Measurements from ENCODE around the gene TCF12.

Gene TCF12

GRCh38 chr15:57307527-57308169 lies 389.2 kb downstream of the TCF12 start:
- Histone ChIP-seq H3K4me1 (ENCODE audit: control insufficient read depth in 1 of 2, insufficient read depth in 2 of 2, low read length in 2 of 2) (peaks cover 2 to 6% of the 10 kb centered on the region in 2 donors), H3K9me3 (ENCODE audit: control insufficient read depth in 1 of 2, low read length in 2 of 2) (no peaks in the 10 kb centered on the region), H3K27me3 (ENCODE audit: low read depth, low read length) (no peaks in the 10 kb centered on the region), H3K27ac (ENCODE audit: low read length) (no peak overlapping the region), H3K36me3 (ENCODE audit: control insufficient read depth in 1 of 2, insufficient read depth in 2 of 2, low read length in 2 of 2) (no peaks in the 10 kb centered on the region), H3K4me3 (ENCODE audit: low read depth in 1 of 2, low read length in 2 of 2) (no peak overlapping the region)

DNA sequence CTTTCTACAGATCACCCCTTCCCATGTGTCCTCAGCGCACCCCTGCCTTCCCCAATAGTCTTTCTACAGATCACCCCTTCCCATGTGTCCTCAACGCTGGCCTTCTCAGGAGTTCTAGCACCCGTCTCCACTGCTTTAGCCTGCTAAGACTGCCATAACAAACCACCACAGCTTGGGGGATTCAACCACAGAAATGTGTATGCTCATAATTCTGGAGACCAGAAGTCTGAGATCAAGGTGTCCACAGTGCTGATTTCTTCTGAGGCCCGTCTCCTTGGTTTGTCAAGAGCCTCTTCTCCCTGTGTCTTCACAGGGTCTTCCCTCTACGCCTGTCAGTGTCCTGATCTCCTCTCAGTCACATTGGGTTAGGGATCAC lies 389.7 kb downstream of the TCF12 start:
- Histone ChIP-seq H3K4me1 (ENCODE audit: control insufficient read depth in 1 of 2, insufficient read depth in 2 of 2, low read length in 2 of 2) (peaks cover 3 to 6% of the 10 kb centered on the region in 2 donors), H3K9me3 (ENCODE audit: control insufficient read depth in 1 of 2, low read length in 2 of 2) (no peaks in the 10 kb centered on the region), H3K36me3 (ENCODE audit: control insufficient read depth in 1 of 2, insufficient read depth in 2 of 2, low read length in 2 of 2) (no peaks in the 10 kb centered on the region)

GRCh38 chr15:57309856-57310760 lies 391.7 kb downstream of the TCF12 start:
- Histone ChIP-seq H3K4me1 (ENCODE audit: control insufficient read depth in 1 of 2, insufficient read depth in 2 of 2, low read length in 2 of 2) (peaks cover 3 to 6% of the 10 kb centered on the region in 2 donors), H3K27me3 (ENCODE audit: low read depth, low read length) (no peaks in the 10 kb centered on the region), H3K4me3 (ENCODE audit: low read depth in 1 of 2, low read length in 2 of 2) (no peak overlapping the region), H3K9me3 (ENCODE audit: control insufficient read depth in 1 of 2, low read length in 2 of 2) (no peaks in the 10 kb centered on the region), H3K36me3 (ENCODE audit: control insufficient read depth in 1 of 2, insufficient read depth in 2 of 2, low read length in 2 of 2) (no peaks in the 10 kb centered on the region), H3K27ac (ENCODE audit: low read length) (no peak overlapping the region)

More for the DNA sequence above, 389.7 kb downstream of the TCF12 start:
- Histone ChIP-seq H3K27ac (ENCODE audit: low read length) (no peak overlapping the region), H3K4me3 (ENCODE audit: low read depth in 1 of 2, low read length in 2 of 2) (no peak overlapping the region), H3K27me3 (ENCODE audit: low read depth, low read length) (no peaks in the 10 kb centered on the region)

DNA sequence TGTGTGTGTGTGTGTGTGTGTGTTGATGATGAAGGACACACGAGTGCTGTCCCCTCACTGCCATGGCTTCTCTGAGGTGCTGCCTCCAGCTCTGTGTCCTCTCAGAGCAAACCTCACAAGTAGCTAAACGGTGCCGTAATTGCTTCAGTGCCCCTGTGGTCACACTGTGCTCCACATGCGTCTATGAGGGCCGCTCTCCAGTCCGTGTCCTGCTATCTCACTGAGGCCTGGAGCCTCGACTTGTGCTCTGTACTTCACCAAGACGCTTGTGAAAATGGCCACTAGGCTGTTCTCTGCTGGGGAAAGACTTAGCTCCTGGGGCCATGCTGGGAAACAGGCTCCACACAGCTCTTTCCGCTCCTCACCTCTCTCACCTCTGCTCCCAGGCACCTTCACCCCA lies 392.4 kb downstream of the TCF12 start:
- Histone ChIP-seq H3K4me1 (ENCODE audit: control insufficient read depth in 1 of 2, insufficient read depth in 2 of 2, low read length in 2 of 2) (peaks cover 3 to 6% of the 10 kb centered on the region in 2 donors), H3K36me3 (ENCODE audit: control insufficient read depth in 1 of 2, insufficient read depth in 2 of 2, low read length in 2 of 2) (no peaks in the 10 kb centered on the region), H3K27ac (ENCODE audit: low read length) (no peak overlapping the region), H3K27me3 (ENCODE audit: low read depth, low read length) (no peaks in the 10 kb centered on the region), H3K9me3 (ENCODE audit: control insufficient read depth in 1 of 2, low read length in 2 of 2) (no peaks in the 10 kb centered on the region), H3K4me3 (ENCODE audit: low read depth in 1 of 2, low read length in 2 of 2) (no peak overlapping the region)

DNA sequence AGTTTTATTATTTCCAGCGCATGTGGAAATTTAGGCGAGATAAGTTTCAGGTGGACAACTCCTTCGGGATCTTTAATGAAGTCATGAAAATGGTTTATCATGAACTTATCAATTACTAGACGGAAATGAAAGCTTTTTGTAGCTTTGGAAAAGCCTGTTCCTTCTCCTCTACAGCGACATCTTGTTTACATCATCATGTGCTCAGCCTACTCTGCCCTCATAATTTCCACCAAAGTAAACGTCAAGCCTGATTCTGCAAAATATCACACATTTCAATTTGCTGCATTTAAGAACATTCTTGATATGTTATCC lies 393.5 kb downstream of the TCF12 start:
- H3K4me1 ChIP-seq (ENCODE audit: control insufficient read depth in 1 of 2, insufficient read depth in 2 of 2, low read length in 2 of 2): peaks cover 3% of the 10 kb centered on the region in 2 donors
- H3K36me3 ChIP-seq (ENCODE audit: control insufficient read depth in 1 of 2, insufficient read depth in 2 of 2, low read length in 2 of 2): no peaks in the 10 kb centered on the region
- peak overlapping the region; percentile 78 for H3K27ac ChIP-seq (ENCODE audit: low read length)
- H3K4me3 ChIP-seq (ENCODE audit: low read depth in 1 of 2, low read length in 2 of 2): no peak overlapping the region
- no peaks in the 10 kb centered on the region for H3K9me3 ChIP-seq (ENCODE audit: control insufficient read depth in 1 of 2, low read length in 2 of 2)
- H3K27me3 ChIP-seq (ENCODE audit: low read depth, low read length): no peaks in the 10 kb centered on the region

DNA sequence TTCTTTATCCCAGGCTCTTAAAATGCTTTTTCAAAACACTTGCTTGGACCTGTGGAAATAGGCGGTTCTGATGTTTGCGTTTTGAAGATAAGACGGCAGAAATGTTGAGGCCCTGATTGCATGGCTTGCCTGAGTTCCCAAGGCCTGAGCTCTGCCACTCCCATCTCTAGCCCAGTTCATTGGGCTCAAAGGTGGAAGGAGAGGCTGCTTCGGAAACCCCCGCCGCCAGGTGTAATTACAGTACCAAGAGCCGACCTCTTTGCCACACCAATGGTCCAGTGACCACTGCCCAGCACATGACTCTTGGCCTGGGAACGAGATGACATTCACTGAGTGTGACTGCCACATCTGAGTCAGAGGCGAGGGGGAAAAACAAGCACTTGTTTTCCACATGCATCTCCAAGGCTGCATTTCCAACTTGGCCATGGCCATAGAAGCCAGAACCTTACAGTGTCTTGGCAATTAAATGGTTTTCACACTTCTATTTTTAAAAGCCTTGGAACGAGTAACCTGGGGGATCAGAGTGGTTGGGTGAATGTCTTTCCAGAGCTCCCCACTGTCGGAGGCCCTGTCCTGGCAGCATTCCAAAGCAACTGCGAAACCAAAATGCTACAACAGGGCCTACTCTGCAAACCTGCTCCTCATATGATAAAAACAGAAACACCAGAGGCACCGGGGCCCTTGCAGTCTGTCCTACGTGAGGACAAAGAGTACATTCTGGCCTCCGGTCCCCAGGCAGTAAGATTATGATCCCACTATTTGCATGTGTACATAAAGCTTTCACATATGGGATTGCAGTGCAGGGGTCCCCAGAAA lies 394.1 kb downstream of the TCF12 start:
- Histone ChIP-seq H3K36me3 (ENCODE audit: control insufficient read depth in 1 of 2, insufficient read depth in 2 of 2, low read length in 2 of 2) (no peaks in the 10 kb centered on the region), H3K4me1 (ENCODE audit: control insufficient read depth in 1 of 2, insufficient read depth in 2 of 2, low read length in 2 of 2) (peaks cover 0 to 3% of the 10 kb centered on the region in 2 donors), H3K4me3 (ENCODE audit: low read depth in 1 of 2, low read length in 2 of 2) (no peak overlapping the region), H3K27me3 (ENCODE audit: low read depth, low read length) (no peaks in the 10 kb centered on the region), H3K9me3 (ENCODE audit: control insufficient read depth in 1 of 2, low read length in 2 of 2) (no peaks in the 10 kb centered on the region), H3K27ac (ENCODE audit: low read length) (peak overlapping the region; percentile 78)

DNA sequence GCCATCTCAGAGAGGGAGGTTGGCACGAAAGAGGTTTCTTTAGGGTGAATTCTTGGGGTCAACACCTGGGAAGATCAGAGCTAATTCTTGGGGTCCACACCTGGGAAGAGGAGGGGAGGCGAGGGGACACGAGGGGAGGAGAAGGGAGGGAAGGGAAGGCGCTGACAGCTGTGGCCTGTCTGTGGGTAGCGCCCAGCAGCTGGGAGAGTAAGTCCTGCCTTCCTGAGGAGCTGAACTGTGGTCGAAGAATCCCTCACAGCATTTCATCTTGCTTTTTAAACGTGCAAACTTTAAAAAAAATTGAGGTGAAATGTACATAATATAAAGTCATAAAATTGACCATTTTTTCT lies 394.7 kb downstream of the TCF12 start:
- Histone ChIP-seq H3K27ac (ENCODE audit: low read length) (peak overlapping the region; percentile 78), H3K36me3 (ENCODE audit: control insufficient read depth in 1 of 2, insufficient read depth in 2 of 2, low read length in 2 of 2) (no peaks in the 10 kb centered on the region), H3K4me3 (ENCODE audit: low read depth in 1 of 2, low read length in 2 of 2) (no peak overlapping the region), H3K4me1 (ENCODE audit: control insufficient read depth in 1 of 2, insufficient read depth in 2 of 2, low read length in 2 of 2) (peaks cover 0 to 3% of the 10 kb centered on the region in 2 donors), H3K9me3 (ENCODE audit: control insufficient read depth in 1 of 2, low read length in 2 of 2) (no peaks in the 10 kb centered on the region), H3K27me3 (ENCODE audit: low read depth, low read length) (no peaks in the 10 kb centered on the region)

- no peak overlapping the region for H3K4me3 ChIP-seq (ENCODE audit: low read depth in 1 of 2, low read length in 2 of 2)
Measured at GRCh38 chr15:57314221-57314620, 395.8 kb downstream of the TCF12 start.

GRCh38 chr15:57316451-57316850 lies 398.0 kb downstream of the TCF12 start:
- no peaks in the 10 kb centered on the region for H3K36me3 ChIP-seq (ENCODE audit: control insufficient read depth in 1 of 2, insufficient read depth in 2 of 2, low read length in 2 of 2)
- H3K4me1 ChIP-seq (ENCODE audit: control insufficient read depth in 1 of 2, insufficient read depth in 2 of 2, low read length in 2 of 2): peaks cover 3 to 5% of the 10 kb centered on the region in 2 donors
- H3K4me3 ChIP-seq (ENCODE audit: low read depth in 1 of 2, low read length in 2 of 2): no peak overlapping the region
- no peaks in the 10 kb centered on the region for H3K9me3 ChIP-seq (ENCODE audit: control insufficient read depth in 1 of 2, low read length in 2 of 2)
- H3K27ac ChIP-seq (ENCODE audit: low read length): no peak overlapping the region
- no peaks in the 10 kb centered on the region for H3K27me3 ChIP-seq (ENCODE audit: low read depth, low read length)

More at GRCh38 chr15:57314221-57314620, 395.8 kb downstream of the TCF12 start:
- H3K4me1 ChIP-seq (ENCODE audit: control insufficient read depth in 1 of 2, insufficient read depth in 2 of 2, low read length in 2 of 2): peaks cover 0 to 3% of the 10 kb centered on the region in 2 donors
- no peak overlapping the region for H3K27ac ChIP-seq (ENCODE audit: low read length)
- H3K9me3 ChIP-seq (ENCODE audit: control insufficient read depth in 1 of 2, low read length in 2 of 2): no peaks in the 10 kb centered on the region
- H3K27me3 ChIP-seq (ENCODE audit: low read depth, low read length): no peaks in the 10 kb centered on the region
- no peaks in the 10 kb centered on the region for H3K36me3 ChIP-seq (ENCODE audit: control insufficient read depth in 1 of 2, insufficient read depth in 2 of 2, low read length in 2 of 2)

GRCh38 chr15:57319226-57319918 lies 400.9 kb downstream of the TCF12 start:
- no peaks in the 10 kb centered on the region for H3K36me3 ChIP-seq (ENCODE audit: control insufficient read depth in 1 of 2, insufficient read depth in 2 of 2, low read length in 2 of 2)
- no peak overlapping the region for H3K27ac ChIP-seq (ENCODE audit: low read length)

More at GRCh38 chr15:57319226-57319918, 400.9 kb downstream of the TCF12 start:
- H3K27me3 ChIP-seq (ENCODE audit: low read depth, low read length): no peaks in the 10 kb centered on the region
- H3K9me3 ChIP-seq (ENCODE audit: control insufficient read depth in 1 of 2, low read length in 2 of 2): no peaks in the 10 kb centered on the region
- peaks cover 0 to 5% of the 10 kb centered on the region in 2 donors for H3K4me1 ChIP-seq (ENCODE audit: control insufficient read depth in 1 of 2, insufficient read depth in 2 of 2, low read length in 2 of 2)
- no peak overlapping the region for H3K4me3 ChIP-seq (ENCODE audit: low read depth in 1 of 2, low read length in 2 of 2)

Measured in muscle layer of duodenum (tissue), 2 donors.